Neutrophil (primary cell): ENCODE data around the gene NOD2.

Experiments
- H3K27ac ChIP-seq: fragments of 200-600 bp; sonication (generic); 2 replicates; pipeline ENCODE4 v1.5.1; 2016; ENCODE audit warnings: mild to moderate bottlenecking, moderate library complexity
- H3K27me3 ChIP-seq: fragments of 200-600 bp; sonication (generic); 2 replicates; pipeline ENCODE4 v1.6.0; 2016; ENCODE audit warnings: mild to moderate bottlenecking
- H3K36me3 ChIP-seq: fragments of 200-600 bp; sonication (generic); 2 replicates; pipeline ENCODE4 v1.5.1; 2017
- H3K4me1 ChIP-seq, 2 experiments: fragments of 200-600 bp in 1 of 2; sonication (generic) in 1 of 2; 1 replicate in 1 of 2; 2 replicates in 1 of 2; pipeline versions ENCODE4 v1.5.1 to v1.6.1; 2013 to 2016; ENCODE audit warnings: low read depth in 1 of 2, low read length in 1 of 2, mild to moderate bottlenecking in 1 of 2, moderate library complexity in 1 of 2; ENCODE audit not compliant: control insufficient read depth in 1 of 2, insufficient read depth in 1 of 2
- H3K4me3 ChIP-seq, 2 experiments: fragments of 200-600 bp in 1 of 2; sonication (generic) in 1 of 2; 1 replicate in 1 of 2; 2 replicates in 1 of 2; pipeline ENCODE4 v1.5.1; 2013 to 2016; ENCODE audit warnings: low read depth in 1 of 2, low read length in 1 of 2, mild to moderate bottlenecking in 1 of 2, moderate library complexity in 1 of 2
- H3K9me3 ChIP-seq: fragments of 200-600 bp; sonication (generic); 2 replicates; pipeline ENCODE4 v1.5.1; 2016
- CTCF ChIP-seq: fragments of 200-600 bp; sonication (generic); IDR thresholded peaks from 2 replicates; pipeline ENCODE4 v1.5.1; 2016; ENCODE audit warnings: antibody characterized with exemption

The NOD2 gene

GRCh38 chr16:50651835-50652438 is 41.5 kb upstream of the NOD2 start:
- H3K4me3 ChIP-seq, result no peak overlapping the region
- no peaks in the 10 kb centered on the region for H3K9me3 ChIP-seq
- peaks cover 8% of the 10 kb centered on the region for H3K36me3 ChIP-seq
- H3K4me1 ChIP-seq, result no peaks in the 10 kb centered on the region
- no peaks in the 10 kb centered on the region for H3K27me3 ChIP-seq
- TF ChIP-seq CTCF, result no peak
- no peak overlapping the region for H3K27ac ChIP-seq

- Histone ChIP-seq H3K27me3 (no peaks in the 10 kb centered on the region), H3K36me3 (peaks cover 8% of the 10 kb centered on the region), H3K4me3 (no peak overlapping the region), H3K27ac (no peak overlapping the region), H3K4me1 (no peaks in the 10 kb centered on the region), H3K9me3 (no peaks in the 10 kb centered on the region)
- TF ChIP-seq CTCF, result no peak
Measured at GRCh38 chr16:50652836-50653425, 40.5 kb upstream of the NOD2 start.

GRCh38 chr16:50653633-50654519 is 39.5 kb upstream of the NOD2 start:
- Histone ChIP-seq H3K4me1 (no peaks in the 10 kb centered on the region), H3K27me3 (no peaks in the 10 kb centered on the region), H3K27ac (no peak overlapping the region), H3K36me3 (peaks cover 8% of the 10 kb centered on the region), H3K9me3 (no peaks in the 10 kb centered on the region), H3K4me3 (no peak overlapping the region)
- TF ChIP-seq CTCF, result no peak

GRCh38 chr16:50655558-50656055 is 37.8 kb upstream of the NOD2 start:
- TF ChIP-seq CTCF, result no peak
- no peaks in the 10 kb centered on the region for H3K4me1 ChIP-seq
- H3K36me3 ChIP-seq, result peaks cover 8% of the 10 kb centered on the region
- no peaks in the 10 kb centered on the region for H3K9me3 ChIP-seq
- H3K27ac ChIP-seq, result no peak overlapping the region
- H3K27me3 ChIP-seq, result no peaks in the 10 kb centered on the region
- no peak overlapping the region for H3K4me3 ChIP-seq

- no peaks in the 10 kb centered on the region for H3K4me1 ChIP-seq
- TF ChIP-seq CTCF, result no peak
- H3K27me3 ChIP-seq, result no peaks in the 10 kb centered on the region
- H3K9me3 ChIP-seq, result no peaks in the 10 kb centered on the region
- H3K4me3 ChIP-seq, result no peak overlapping the region
- no peak overlapping the region for H3K27ac ChIP-seq
- peaks cover 4% of the 10 kb centered on the region for H3K36me3 ChIP-seq
Measured at GRCh38 chr16:50657241-50657640, 36.2 kb upstream of the NOD2 start.
